Measurements from ENCODE around the gene COA1. TPM values are rescaled to one million over a fixed set of nuclear protein-coding genes. Genes with fewer than 3 reads are reported as not detected.

The COA1 gene
- total RNA-seq, 2 experiments from 2014 or later = 63.9 to 96.0 TPM

- Histone ChIP-seq H3K79me2 (ENCODE audit: insufficient read depth, low read depth, low read length) (no peaks in the 10 kb centered on the region), H3K9me3 (ENCODE audit: low read length) (no peaks in the 10 kb centered on the region), H3K4me3 (ENCODE audit: low read depth, low read length, poor library complexity, severe bottlenecking) (no peak overlapping the region), H2AFZ (ENCODE audit: low read length) (no peak overlapping the region), H3K4me1 (ENCODE audit: insufficient read depth, low read length, poor library complexity, severe bottlenecking) (no peaks in the 10 kb centered on the region), H3K9me2 (ENCODE audit: insufficient read depth, low read length) (no peaks in the 10 kb centered on the region), H3K36me3 (ENCODE audit: insufficient read depth, low read length) (no peaks in the 10 kb centered on the region), H3K27ac (ENCODE audit: low read depth, low read length, poor library complexity, severe bottlenecking) (no peak overlapping the region), H3K4me2 (ENCODE audit: low read length) (no peak overlapping the region), H4K20me1 (ENCODE audit: insufficient read depth, low read length) (no peaks in the 10 kb centered on the region)
- CTCF ChIA-PET (ENCODE audit: unreplicated experiment) = interaction anchor here (0.6 kb wide), 1 partner anchor 167 kb away, joined by 9 read pairs; no protein-coding TSS in a partner anchor
- DNase-seq (ENCODE audit: low spot score) = no peak
- intact Hi-C loops (cut with micrococcal nuclease; ENCODE audit: unreplicated experiment) = no loop called here
- TF ChIP-seq CTCF (conservative IDR thresholded peaks at IDR 0.05; ENCODE audit: low read length) (no peak), EZH2phosphoT487 (IDR thresholded peaks at IDR 0.05; ENCODE audit: borderline replicate concordance, low read depth, low read length) (no peak)
- BruUV-seq (replicated peaks) = no TSS peak
- POLR2A ChIA-PET = interaction anchor here (1.5 kb wide), 1 partner anchor 13 kb away, joined by 3 read pairs; no protein-coding TSS in a partner anchor
These were observed 20.1 kb upstream of the COA1 start for GRCh38 chr7:43749383-43749940.

- Histone ChIP-seq H3K9me2 (ENCODE audit: insufficient read depth, low read length) (no peaks in the 10 kb centered on the region), H2AFZ (ENCODE audit: low read length) (no peak overlapping the region), H3K4me2 (ENCODE audit: low read length) (no peak overlapping the region), H3K4me3 (ENCODE audit: low read depth, low read length, poor library complexity, severe bottlenecking) (no peak overlapping the region), H3K27ac (ENCODE audit: low read depth, low read length, poor library complexity, severe bottlenecking) (no peak overlapping the region), H3K36me3 (ENCODE audit: insufficient read depth, low read length) (no peaks in the 10 kb centered on the region), H3K4me1 (ENCODE audit: insufficient read depth, low read length, poor library complexity, severe bottlenecking) (no peaks in the 10 kb centered on the region), H3K79me2 (ENCODE audit: insufficient read depth, low read depth, low read length) (no peaks in the 10 kb centered on the region), H3K9me3 (ENCODE audit: low read length) (no peaks in the 10 kb centered on the region), H4K20me1 (ENCODE audit: insufficient read depth, low read length) (no peaks in the 10 kb centered on the region)
- intact Hi-C loops (cut with micrococcal nuclease; ENCODE audit: unreplicated experiment) = no loop called here
- ChIA-PET CTCF (ENCODE audit: unreplicated experiment) (no interaction called here), POLR2A (interaction anchor here (0.7 kb wide), 1 partner anchor 13 kb away, joined by 3 read pairs; no protein-coding TSS in a partner anchor)
- DNase-seq (ENCODE audit: low spot score) = no peak
- BruUV-seq (replicated peaks) = no TSS peak
- TF ChIP-seq CTCF (conservative IDR thresholded peaks at IDR 0.05; ENCODE audit: low read length) = no peak
- TF ChIP-seq EZH2phosphoT487 (IDR thresholded peaks at IDR 0.05; ENCODE audit: borderline replicate concordance, low read depth, low read length) = no peak
These were observed 18.2 kb upstream of the COA1 start for GRCh38 chr7:43747328-43748105.

- no peaks in the 10 kb centered on the region for H3K9me3 ChIP-seq (ENCODE audit: low read length)
- no peak overlapping the region for H3K4me3 ChIP-seq (ENCODE audit: low read depth, low read length, poor library complexity, severe bottlenecking)
- no peaks in the 10 kb centered on the region for H3K36me3 ChIP-seq (ENCODE audit: insufficient read depth, low read length)
- DNase-seq (ENCODE audit: low spot score) = no peak
- no peaks in the 10 kb centered on the region for H3K4me1 ChIP-seq (ENCODE audit: insufficient read depth, low read length, poor library complexity, severe bottlenecking)
- TF ChIP-seq CTCF (conservative IDR thresholded peaks at IDR 0.05; ENCODE audit: low read length) = no peak
- TF ChIP-seq EZH2phosphoT487 (IDR thresholded peaks at IDR 0.05; ENCODE audit: borderline replicate concordance, low read depth, low read length) = no peak
- 0 out of 2 replicates have a peak, but pooled peaks cover 3% of the 10 kb centered on the region for H3K9me2 ChIP-seq (ENCODE audit: insufficient read depth, low read length)
- H3K4me2 ChIP-seq (ENCODE audit: low read length) = no peak overlapping the region
- H2AFZ ChIP-seq (ENCODE audit: low read length) = no peak overlapping the region
- intact Hi-C loops (cut with micrococcal nuclease; ENCODE audit: unreplicated experiment) = no loop called here
- CTCF ChIA-PET (ENCODE audit: unreplicated experiment) = no interaction called here
- no peaks in the 10 kb centered on the region for H4K20me1 ChIP-seq (ENCODE audit: insufficient read depth, low read length)
- no TSS peak for BruUV-seq (replicated peaks)
- POLR2A ChIA-PET = interaction anchor here (0.7 kb wide), 1 partner anchor 148 kb away, joined by 3 read pairs; no protein-coding TSS in a partner anchor
- H3K79me2 ChIP-seq (ENCODE audit: insufficient read depth, low read depth, low read length) = no peaks in the 10 kb centered on the region
- H3K27ac ChIP-seq (ENCODE audit: low read depth, low read length, poor library complexity, severe bottlenecking) = no peak overlapping the region
These were observed 13.4 kb upstream of the COA1 start for GRCh38 chr7:43742692-43743091.
